Ovary (tissue), 9 donors: Measurements from ENCODE around the gene EFHD1. TPM values are rescaled to one million over a fixed set of nuclear protein-coding genes. Genes with fewer than 3 reads are reported as not detected.

Source experiments
- DNase-seq, 5 donors: peaks; one replicate each; pipeline ENCODE4 v3.0.0-alpha.2; 2019 to 2020
- H3K27ac ChIP-seq, 2 donors: fragments of 200-600 bp; one replicate each; pipeline versions ENCODE4 v1.5.1 to v1.8.0; 2019 to 2022
- H3K27me3 ChIP-seq: fragments of 200-600 bp; one replicate; pipeline ENCODE4 v1.8.0; 2022
- H3K36me3 ChIP-seq: fragments of 200-600 bp; sonication (generic); one replicate; pipeline ENCODE4 v1.5.1; 2019
- H3K4me1 ChIP-seq: one replicate; pipeline ENCODE4 v1.8.1; 2013; ENCODE audit warnings: mild to moderate bottlenecking, moderate library complexity; ENCODE audit not compliant: insufficient read depth
- H3K4me3 ChIP-seq: fragments of 200-600 bp; sonication (generic); one replicate; pipeline ENCODE4 v1.5.1; 2017
- H3K9me3 ChIP-seq, 2 donors: fragments of 200-600 bp in 1 of 2; sonication (generic) in 1 of 2; one replicate each; pipeline versions ENCODE4 v1.5.1 to v1.8.1; 2013 to 2019; ENCODE audit warnings: mild to moderate bottlenecking in 1 of 2, moderate library complexity in 1 of 2
- CTCF ChIP-seq, 3 donors: fragments of 450-650 bp in 2 of 3; fragments of 200-600 bp in 1 of 3; IDR thresholded peaks; one replicate each; pipeline versions ENCODE4 v1.5.1 to v1.8.0; 2016 to 2022; ENCODE audit warnings: antibody characterized with exemption in 3 of 3, mild to moderate bottlenecking in 1 of 3
- EP300 ChIP-seq: sonication (generic); formaldehyde crosslinking; IDR thresholded peaks from one replicate; pipeline ENCODE4 v1.6.1; 2017; ENCODE audit warnings: antibody characterized with exemption
- POLR2A ChIP-seq: fragments of 450-650 bp; IDR thresholded peaks from one replicate; pipeline ENCODE4 v1.6.1; 2017; ENCODE audit warnings: antibody characterized with exemption, mild to moderate bottlenecking, moderate library complexity
- WGBS, 3 donors: extraction: QIAGEN DNeasy Blood & Tissue Kit in 1 of 3; methylation state at CpG; one replicate each; pipeline versions ENCODE4 v1.1.5 to v1.1.7; 2013 to 2017; 5-methylcytosine and 5-hydroxymethylcytosine counted together
- intact Hi-C, 4 donors: fragments of 100-400 bp; cut with DNase I; formaldehyde crosslinking; loops; one replicate each; pipeline versions ENCODE4 v1.11.0 to v1.15.1; 2022 to 2023
- polyA plus RNA-seq, 2 donors: library from polyadenylated mRNA; stranded (reverse); fragments of 200-250 nt in 1 of 2; fragments of 350-450 nt in 1 of 2; fragmentation: Illumina TruSeq in 1 of 2; extraction: RNeasy Lipid Tissue Mini Kit (QIAGEN cat#74804) in 1 of 2; gene quantifications; one replicate each; pipeline ENCODE4 v1.2.3, GENCODE V29; 2013 to 2014
- total RNA-seq, 7 donors: library from RNA; depleted of rRNA in 2 of 7; stranded (reverse); fragments of >200 nt in 2 of 7; fragmentation: NEBNext Ultra II Directional in 3 of 7; extraction: Animal tissue kit (Norgen Biotek cat#: 25700) in 3 of 7; gene quantifications; one replicate each; pipeline versions ENCODE4 v1.1.0 to v1.2.4, GENCODE V29; 2016 to 2023
- donor health status: DM: no; HTN: no; CAD: no; lungs with moderate emphysema.
- donor health status: DM: no; HTN: no; CAD: no.
- donor health status: Bipolar disorder and iron deficiency.
- donor health status: DM: yes; HTN: yes; CAD: no.
- donor health status: DM: no; HTN: no; CAD: no.
- donor health status: DM: yes; HTN: yes; CAD: no.

Gene EFHD1
- total and polyA plus RNA-seq, 9 donors = 14.8 to 154 (median 50.2) TPM

GRCh38 chr2:232604535-232604934, 28.9 kb upstream of the EFHD1 start:
- no peak overlapping the region for H3K4me3 ChIP-seq
- H3K9me3 ChIP-seq = no peaks in the 10 kb centered on the region
- no peak for TF ChIP-seq CTCF (IDR thresholded peaks at IDR 0.05)
- TF ChIP-seq EP300 = no peak
- no peak overlapping the region for H3K27ac ChIP-seq
- H3K27me3 ChIP-seq = no peaks in the 10 kb centered on the region
- 94 to 95% (median 94%) methylated on average over 10 of the region's 10 CpGs for WGBS, 3 donors
- peaks cover 2% of the 10 kb centered on the region for H3K4me1 ChIP-seq
- no peaks in the 10 kb centered on the region for H3K36me3 ChIP-seq
- peak in 1 of 5 donors; percentile 28 for DNase-seq
- intact Hi-C loops = loop anchor here in 1 of 4 donors (10.0 kb wide), 1 partner anchor 640 kb away; no protein-coding TSS in a partner anchor

- Histone ChIP-seq H3K4me3 (no peak overlapping the region), H3K4me1 (peaks cover 2% of the 10 kb centered on the region), H3K27me3 (no peaks in the 10 kb centered on the region), H3K27ac (no peak overlapping the region), H3K9me3 (no peaks in the 10 kb centered on the region), H3K36me3 (no peaks in the 10 kb centered on the region)
- 88% methylated on average over 17 of the region's 17 CpGs for WGBS, 3 donors
- TF ChIP-seq EP300 (no peak), POLR2A (no peak), CTCF (IDR thresholded peaks at IDR 0.05) (no peak)
- no peak for DNase-seq
- intact Hi-C loops = loop anchor here in 1 of 4 donors (10.0 kb wide), 1 partner anchor 638 kb away; no protein-coding TSS in a partner anchor
Measured at GRCh38 chr2:232607011-232607410, 26.4 kb upstream of the EFHD1 start.

GRCh38 chr2:232609607-232610006, 23.8 kb upstream of the EFHD1 start:
- intact Hi-C loops = loop anchor here in 3 of 4 donors (2.0 to 10.0 kb wide), 4 partner anchors 58 to 643 kb away; partner anchors contain the start of gene ATG16L1 (in 1 of the 3)
- TF ChIP-seq EP300 (no peak), CTCF (IDR thresholded peaks at IDR 0.05) (no peak), POLR2A (no peak)
- Histone ChIP-seq H3K4me3 (no peak overlapping the region), H3K4me1 (peaks cover 2% of the 10 kb centered on the region), H3K9me3 (no peaks in the 10 kb centered on the region), H3K27me3 (no peaks in the 10 kb centered on the region), H3K36me3 (no peaks in the 10 kb centered on the region), H3K27ac (no peak overlapping the region)
- WGBS, 3 donors = 76 to 88% (median 82%) methylated on average over 8 of the region's 8 CpGs
- DNase-seq = no peak

- Histone ChIP-seq H3K36me3 (no peaks in the 10 kb centered on the region), H3K9me3 (no peaks in the 10 kb centered on the region), H3K4me3 (no peak overlapping the region), H3K27me3 (no peaks in the 10 kb centered on the region), H3K4me1 (peaks cover 2% of the 10 kb centered on the region), H3K27ac (no peak overlapping the region)
- TF ChIP-seq POLR2A (no peak), EP300 (no peak), CTCF (IDR thresholded peaks at IDR 0.05) (no peak)
- DNase-seq = no peak
- intact Hi-C loops = loop anchor here in 2 of 4 donors (2.0 to 5.0 kb wide), 3 partner anchors 57 to 642 kb away; partner anchors contain the start of gene ATG16L1 (in 1 of the 2)
- WGBS, 3 donors = 86 to 95% (median 87%) methylated on average over 3 of the region's 3 CpGs
Measured at GRCh38 chr2:232610081-232610480, 23.3 kb upstream of the EFHD1 start.
